IMR-90 (cell line): Measurements from ENCODE around the gene PHETA1. TPM values are rescaled to one million over a fixed set of nuclear protein-coding genes. Genes with fewer than 3 reads are reported as not detected.

Experiments used
- ATAC-seq: fragments of 200-7000 bp; cut with Tn5 transposase; 2 replicates; pipeline ENCODE4 v1.9.1; 2020; ENCODE audit warnings: low read depth, mild to moderate bottlenecking, moderate library complexity
- BruUV-seq: library from RNA; stranded (reverse); fragments of 400-500 nt; replicated peaks from 2 replicates; lab custom pipeline; 2021; lab: Mats Ljungman, UMichigan
- CTCF ChIA-PET: fragments of 300-600 bp; formaldehyde crosslinking; extraction: SDS; loops from one replicate; lab custom pipeline; 2021; ENCODE audit warnings: antibody characterized with exemption; lab: Yijun Ruan, JAX
- POLR2A ChIA-PET: fragments of 300-600 bp; sonication (Branson Sonifier 250); formaldehyde crosslinking; loops from one replicate; lab custom pipeline; 2022; ENCODE audit warnings: antibody characterized with exemption; ENCODE audit not compliant: unreplicated experiment; lab: Charles Lee
- DNase-seq: peaks from one replicate; pipeline ENCODE4 v3.0.0; 2013
- H2AFZ ChIP-seq: replicated peaks from 2 replicates; pipeline ENCODE3; 2013; ENCODE audit warnings: low read length, mild to moderate bottlenecking; ENCODE audit not compliant: poor library complexity
- H2AK5ac ChIP-seq: 2 replicates; pipeline ENCODE4 v1.6.1; 2013; ENCODE audit warnings: low read depth, low read length, inconsistent platforms
- H2AK9ac ChIP-seq: replicated peaks from 2 replicates; pipeline ENCODE3; 2013; ENCODE audit warnings: mild to moderate bottlenecking, low read depth, low read length, moderate library complexity; ENCODE audit not compliant: poor library complexity
- H2BK120ac ChIP-seq: 2 replicates; pipeline ENCODE4 v1.6.1; 2013; ENCODE audit warnings: low read depth, low read length, inconsistent platforms
- H2BK15ac ChIP-seq: 3 replicates; pipeline ENCODE4 v1.6.1; 2013; ENCODE audit warnings: low read depth, low read length, inconsistent platforms
- H2BK20ac ChIP-seq: 2 replicates; pipeline ENCODE4 v1.6.1; 2013; ENCODE audit warnings: low read depth, mild to moderate bottlenecking, inconsistent platforms, low read length, moderate library complexity
- H2BK5ac ChIP-seq: 2 replicates; pipeline ENCODE4 v1.6.1; 2013; ENCODE audit warnings: mild to moderate bottlenecking, low read depth, low read length, inconsistent platforms; ENCODE audit not compliant: poor library complexity, severe bottlenecking
- H3K14ac ChIP-seq: replicated peaks from 2 replicates; pipeline ENCODE4 v1.6.1; 2013; ENCODE audit warnings: low read depth, low read length, inconsistent platforms
- H3K18ac ChIP-seq: 2 replicates; pipeline ENCODE4 v1.6.1; 2013; ENCODE audit warnings: low read depth, low read length, control low read depth
- H3K23ac ChIP-seq: 2 replicates; pipeline ENCODE4 v1.6.1; 2013; ENCODE audit warnings: low read depth, low read length, inconsistent platforms
- H3K27ac ChIP-seq: 2 replicates; pipeline ENCODE4 v1.5.1; 2013; ENCODE audit warnings: mild to moderate bottlenecking, control low read depth, low read length; ENCODE audit not compliant: insufficient read depth
- H3K27me3 ChIP-seq: 2 replicates; pipeline ENCODE4 v1.6.1; 2013; ENCODE audit warnings: low read length; ENCODE audit not compliant: control insufficient read depth, insufficient read depth
- H3K36me3 ChIP-seq: 2 replicates; pipeline ENCODE4 v1.6.1; 2013; ENCODE audit warnings: low read length, mixed read lengths; ENCODE audit not compliant: control insufficient read depth, insufficient read depth
- H3K4ac ChIP-seq: 2 replicates; pipeline ENCODE4 v1.6.1; 2013; ENCODE audit warnings: low read depth, low read length, inconsistent platforms
- H3K4me1 ChIP-seq: 2 replicates; pipeline ENCODE4 v1.6.1; 2013; ENCODE audit warnings: low read length, mixed read lengths; ENCODE audit not compliant: control insufficient read depth, insufficient read depth
- H3K4me2 ChIP-seq: 2 replicates; pipeline ENCODE4 v1.6.1; 2013; ENCODE audit warnings: low read depth, mild to moderate bottlenecking, control low read depth, low read length, moderate library complexity
- H3K4me3 ChIP-seq: 2 replicates; pipeline ENCODE4 v1.5.1; 2013; ENCODE audit warnings: low read depth, mild to moderate bottlenecking, control low read depth, low read length, moderate library complexity; ENCODE audit not compliant: insufficient read depth
- H3K56ac ChIP-seq: 2 replicates; pipeline ENCODE4 v1.6.1; 2013; ENCODE audit warnings: low read length, inconsistent platforms; ENCODE audit not compliant: insufficient read depth; ENCODE audit errors: extremely low read depth
- H3K79me1 ChIP-seq, 2 experiments: 2 replicates each; pipeline ENCODE4 v1.6.1; 2013; ENCODE audit warnings: low read length in 2 of 2, inconsistent platforms in 1 of 2, low read depth in 1 of 2
- H3K9ac ChIP-seq: 2 replicates; pipeline ENCODE4 v1.6.1; 2013; ENCODE audit warnings: low read depth, low read length, control low read depth
- H3K9me1 ChIP-seq: 2 replicates; pipeline ENCODE4 v1.6.1; 2013; ENCODE audit warnings: low read length, inconsistent platforms; ENCODE audit not compliant: insufficient read depth
- H3K9me3 ChIP-seq: 2 replicates; pipeline ENCODE4 v1.6.1; 2013; ENCODE audit warnings: low read length; ENCODE audit not compliant: control insufficient read depth, insufficient read depth
- H4K20me1 ChIP-seq: 2 replicates; pipeline ENCODE4 v1.6.1; 2013; ENCODE audit warnings: low read length, inconsistent platforms; ENCODE audit not compliant: insufficient read depth
- H4K5ac ChIP-seq: 2 replicates; pipeline ENCODE4 v1.6.1; 2013; ENCODE audit warnings: mild to moderate bottlenecking, low read depth, low read length, control low read depth
- H4K8ac ChIP-seq, 2 experiments: 2 replicates each; pipeline ENCODE4 v1.6.1; 2013; ENCODE audit warnings: low read depth in 2 of 2, low read length in 2 of 2, control low read depth in 1 of 2, inconsistent platforms in 1 of 2
- H4K91ac ChIP-seq: 2 replicates; pipeline ENCODE4 v1.6.1; 2013; ENCODE audit warnings: low read depth, low read length, inconsistent platforms; ENCODE audit not compliant: insufficient read depth
- BHLHE40 ChIP-seq: fragments of 150-350 bp; IDR thresholded peaks from 2 replicates; pipeline ENCODE4 v1.6.1; 2016; ENCODE audit warnings: mild to moderate bottlenecking, low read depth, low read length
- CEBPB ChIP-seq: IDR thresholded peaks from 2 replicates; pipeline ENCODE4 v1.6.1; 2012; ENCODE audit warnings: low read depth, low read length, improper control_type of control experiment
- CHD1 ChIP-seq: IDR thresholded peaks from 2 replicates; pipeline ENCODE4 v1.6.1; 2012; ENCODE audit warnings: low read depth, low read length, improper control_type of control experiment
- FOS ChIP-seq: fragments of 150-350 bp; IDR thresholded peaks from 2 replicates; pipeline ENCODE4 v1.6.1; 2016; ENCODE audit warnings: low read depth, low read length
- MAFK ChIP-seq: IDR thresholded peaks from 2 replicates; pipeline ENCODE4 v1.6.1; 2012; ENCODE audit warnings: low read depth, low read length, improper control_type of control experiment
- MAZ ChIP-seq: IDR thresholded peaks from 2 replicates; pipeline ENCODE4 v1.6.1; 2012; ENCODE audit warnings: low read depth, mild to moderate bottlenecking, low read length, improper control_type of control experiment, moderate library complexity, borderline replicate concordance
- MXI1 ChIP-seq: IDR thresholded peaks from 2 replicates; pipeline ENCODE4 v1.6.1; 2012; ENCODE audit warnings: low read depth, mild to moderate bottlenecking, low read length, moderate library complexity, borderline replicate concordance
- POLR2A ChIP-seq: IDR thresholded peaks from 2 replicates; pipeline ENCODE4 v1.6.1; 2012; ENCODE audit warnings: mild to moderate bottlenecking, low read depth, low read length
- RAD21 ChIP-seq: IDR thresholded peaks from 2 replicates; pipeline ENCODE4 v1.6.1; 2012; ENCODE audit warnings: low read length, improper control_type of control experiment
- RCOR1 ChIP-seq: IDR thresholded peaks from 2 replicates; pipeline ENCODE4 v1.6.1; 2012; ENCODE audit warnings: mild to moderate bottlenecking, low read length, improper control_type of control experiment; ENCODE audit not compliant: insufficient replicate concordance
- RFX5 ChIP-seq: IDR thresholded peaks from 2 replicates; pipeline ENCODE4 v1.8.0; 2012; ENCODE audit warnings: low read depth, mild to moderate bottlenecking, low read length, moderate library complexity
- SMC3 ChIP-seq: fragments of 150-350 bp; IDR thresholded peaks from 2 replicates; pipeline ENCODE4 v1.6.1; 2016; ENCODE audit warnings: low read depth, mild to moderate bottlenecking, antibody characterized with exemption, low read length, moderate library complexity
- WGBS, 2 experiments: methylation state at CpG; one replicate each; pipeline versions ENCODE4 v1.1.5 to v1.1.7; 2013; ENCODE audit warnings: missing lambda C conversion rate in 2 of 2; ENCODE audit not compliant: insufficient read length in 1 of 2; ENCODE audit errors: extremely low coverage in 2 of 2; 5-methylcytosine and 5-hydroxymethylcytosine counted together
- dilution Hi-C: fragments of 300-500 bp; cut with HindIII; formaldehyde crosslinking; loops from one replicate; pipeline ENCODE4 v1.14.3; 2018; ENCODE audit warnings: low sequenced_read_pairs; ENCODE audit not compliant: unreplicated experiment
- in situ Hi-C: fragments of 300-500 bp; cut with MboI; formaldehyde crosslinking; loops from 3 replicates; pipeline ENCODE4 v1.14.3; 2019; ENCODE audit warnings: low sequenced_read_pairs, inconsistent platforms, mixed read lengths
- intact Hi-C: fragments of 100-400 bp; cut with micrococcal nuclease; formaldehyde crosslinking; loops from 2 replicates; pipeline ENCODE4 v1.10.0; 2022
- polyA plus RNA-seq, 3 experiments: library from polyadenylated mRNA; depleted of rRNA; stranded (reverse); fragments of >200 nt; gene quantifications; 2 replicates each; pipeline ENCODE4 v1.2.3, GENCODE V29; 2012; ENCODE audit warnings: low replicate concordance in 1 of 3
- total RNA-seq: library from RNA; depleted of rRNA; stranded (reverse); fragments of >200 nt; gene quantifications from 2 replicates; pipeline ENCODE4 v1.2.3, GENCODE V29; 2012
- TF ChIP-seq, protein P1 (sequence below): fragments of 150-350 bp; IDR thresholded peaks from 2 replicates; pipeline ENCODE4 v1.6.1; 2016; ENCODE audit warnings: low read depth, mild to moderate bottlenecking, low read length, moderate library complexity, borderline replicate concordance

The PHETA1 gene
- total and polyA plus RNA-seq, 2 of the 4 experiments (the other 2 are of a cell fraction): 3.2 to 6.6 TPM

DNA sequence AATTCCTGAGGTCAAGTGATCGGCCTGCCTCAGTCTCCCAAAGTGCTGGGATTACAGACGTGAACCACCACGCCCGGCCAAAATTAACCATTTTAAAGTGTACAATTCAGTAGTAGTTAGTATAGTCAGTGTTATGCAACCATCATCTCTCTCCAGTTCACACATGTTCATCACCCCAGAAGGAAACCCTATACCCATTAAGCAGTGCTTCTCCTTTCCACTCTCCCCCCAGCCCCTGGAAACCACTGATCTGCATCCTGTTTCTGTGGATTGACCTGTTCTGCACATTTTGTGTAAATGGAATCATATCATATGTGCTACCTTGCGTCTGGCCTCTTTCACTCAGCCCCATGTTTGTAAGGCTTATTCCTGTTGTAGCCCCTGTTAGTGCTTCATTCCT lies 52.2 kb downstream of the PHETA1 start:
- CTCF ChIA-PET: no interaction called here

More for the DNA sequence above, 52.2 kb downstream of the PHETA1 start:
- Histone ChIP-seq H3K27ac (no peak overlapping the region), H3K4ac (no peak overlapping the region), H2BK5ac (no peak overlapping the region), H3K36me3 (no peaks in the 10 kb centered on the region), H2AK5ac (no peak overlapping the region), H3K79me1 (no peaks in the 10 kb centered on the region), H4K91ac (no peak overlapping the region), H4K20me1 (no peaks in the 10 kb centered on the region), H2AFZ (no peak overlapping the region), H3K14ac (no peak overlapping the region), H3K27me3 (peaks cover 7% of the 10 kb centered on the region), H2BK15ac (no peak overlapping the region), H3K56ac (no peak overlapping the region), H2AK9ac (no peak overlapping the region), H3K9ac (no peak overlapping the region), H3K4me3 (no peak overlapping the region), H4K8ac (no peak overlapping the region), H3K18ac (no peak overlapping the region), H3K9me1 (no peaks in the 10 kb centered on the region), H3K23ac (no peak overlapping the region), H2BK120ac (no peak overlapping the region), H2BK20ac (no peak overlapping the region), H3K4me1 (no peaks in the 10 kb centered on the region), H3K4me2 (no peak overlapping the region), H3K9me3 (no peaks in the 10 kb centered on the region), H4K5ac (no peak overlapping the region)
- POLR2A ChIA-PET: no interaction called here
- no peak for DNase-seq
- dilution Hi-C loops (no loop called here), intact Hi-C loops (no loop called here), in situ Hi-C loops (loop anchor here (10.0 kb wide), 1 partner anchor 382 kb away; no protein-coding TSS in a partner anchor)
- no TSS peak for BruUV-seq
- no peak for ATAC-seq
- WGBS, 2 experiments: no CpG with 5 or more reads among the region's 5 CpGs
- no peak for TF ChIP-seq MXI1
- no peak for TF ChIP-seq FOS
- no peak for TF ChIP-seq RAD21
- TF ChIP-seq CEBPB: no peak
- no peak for TF ChIP-seq MAZ
- TF ChIP-seq POLR2A: no peak
- TF ChIP-seq MAFK: no peak
- no peak for TF ChIP-seq SMC3
- no peak for TF ChIP-seq RFX5
- TF ChIP-seq BHLHE40: no peak
- TF ChIP-seq, protein P1, sequence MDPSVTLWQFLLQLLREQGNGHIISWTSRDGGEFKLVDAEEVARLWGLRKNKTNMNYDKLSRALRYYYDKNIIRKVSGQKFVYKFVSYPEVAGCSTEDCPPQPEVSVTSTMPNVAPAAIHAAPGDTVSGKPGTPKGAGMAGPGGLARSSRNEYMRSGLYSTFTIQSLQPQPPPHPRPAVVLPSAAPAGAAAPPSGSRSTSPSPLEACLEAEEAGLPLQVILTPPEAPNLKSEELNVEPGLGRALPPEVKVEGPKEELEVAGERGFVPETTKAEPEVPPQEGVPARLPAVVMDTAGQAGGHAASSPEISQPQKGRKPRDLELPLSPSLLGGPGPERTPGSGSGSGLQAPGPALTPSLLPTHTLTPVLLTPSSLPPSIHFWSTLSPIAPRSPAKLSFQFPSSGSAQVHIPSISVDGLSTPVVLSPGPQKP: no peak
- no peak for TF ChIP-seq CHD1
- TF ChIP-seq RCOR1: no peak
